T-helper 9 cell (primary cell): ENCODE measurements around the gene ZNF652.

ENCODE experiments used
- DNase-seq: peaks from one replicate; pipeline ENCODE4 v3.0.0-alpha.2; 2020

ZNF652 gene

DNA sequence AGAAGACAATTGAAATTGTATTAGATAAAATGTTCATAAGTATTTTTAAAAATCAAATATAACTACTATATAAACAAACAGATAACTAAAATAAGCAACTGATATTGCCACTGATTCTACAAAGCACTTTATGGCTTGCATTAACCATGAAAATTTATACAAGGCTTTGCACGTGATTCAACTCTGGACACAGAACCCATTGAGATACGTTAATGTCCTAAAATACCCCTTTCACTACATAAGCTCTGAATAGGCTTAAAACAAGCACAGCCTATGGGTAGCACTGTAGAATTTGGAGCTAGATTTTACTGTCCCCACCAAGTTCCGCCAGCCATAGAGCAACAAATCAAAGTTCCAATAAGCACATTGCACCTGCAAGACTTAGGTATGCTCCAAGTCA is 4.5 kb downstream of the ZNF652 start:
- no peak for DNase-seq

DNA sequence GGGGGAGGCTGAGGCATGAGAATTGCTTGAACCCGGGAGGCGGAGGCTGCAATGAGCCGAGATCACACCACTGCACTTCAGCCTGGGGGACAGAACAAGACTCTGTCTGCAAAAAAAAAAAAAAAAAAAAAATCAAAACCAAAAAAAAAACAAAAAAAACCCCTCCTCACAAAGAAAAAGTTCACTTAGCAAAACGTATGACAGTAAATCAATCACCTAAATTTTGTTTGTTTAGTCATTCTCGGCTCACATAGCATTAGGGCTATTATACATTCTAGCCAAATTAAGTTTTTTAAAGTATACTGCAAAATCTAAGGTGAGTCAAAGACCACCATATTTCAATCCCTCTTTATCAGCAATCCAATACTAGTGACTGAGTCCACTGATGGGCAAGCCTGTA is 5.7 kb downstream of the ZNF652 start:
- DNase-seq = no peak

DNA sequence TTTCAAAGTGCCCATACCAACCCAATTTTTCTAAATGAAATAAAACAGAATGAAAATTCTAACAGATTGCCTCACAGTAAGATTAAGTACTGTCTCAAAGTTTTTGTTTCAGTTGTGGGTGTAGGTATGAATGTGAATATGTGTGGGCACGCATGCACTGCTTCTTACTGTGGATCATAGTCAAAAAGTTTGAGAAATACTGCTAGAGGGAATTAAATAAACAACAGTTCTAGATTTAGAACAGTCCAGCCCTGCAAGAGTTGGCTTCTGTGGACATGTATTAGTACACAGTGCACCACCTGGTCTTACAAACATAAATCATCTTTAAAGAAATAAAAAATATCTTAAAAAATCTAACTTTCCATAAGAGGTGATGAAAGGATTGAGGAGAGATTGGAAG is 8.4 kb downstream of the ZNF652 start:
- DNase-seq = no peak

DNA sequence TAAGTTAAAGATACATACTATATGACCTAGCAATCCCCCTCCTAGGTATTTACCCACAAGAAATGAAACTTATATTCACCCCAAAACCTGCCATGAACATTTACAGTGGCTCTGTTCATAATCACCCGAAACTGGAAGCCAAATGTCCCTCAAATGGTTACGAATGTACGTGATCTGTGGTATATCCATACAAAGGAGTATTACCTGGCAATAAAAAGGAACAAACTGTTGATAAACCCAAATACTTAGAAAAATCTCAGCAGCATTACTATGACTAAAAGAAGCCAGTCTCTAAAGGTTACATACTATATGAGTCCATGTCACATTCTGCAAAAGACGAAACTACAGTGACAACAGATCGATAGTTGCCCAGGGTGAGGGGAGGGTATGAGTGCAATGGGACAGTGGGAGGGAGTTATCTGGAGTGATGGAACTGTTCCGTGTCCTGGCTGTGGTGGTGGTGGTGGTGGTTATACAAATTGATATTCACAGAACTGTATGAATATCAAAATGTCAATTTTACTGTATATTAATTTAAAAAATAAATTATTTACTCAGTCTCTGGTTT is 9.4 kb downstream of the ZNF652 start:
- DNase-seq = no peak

DNA sequence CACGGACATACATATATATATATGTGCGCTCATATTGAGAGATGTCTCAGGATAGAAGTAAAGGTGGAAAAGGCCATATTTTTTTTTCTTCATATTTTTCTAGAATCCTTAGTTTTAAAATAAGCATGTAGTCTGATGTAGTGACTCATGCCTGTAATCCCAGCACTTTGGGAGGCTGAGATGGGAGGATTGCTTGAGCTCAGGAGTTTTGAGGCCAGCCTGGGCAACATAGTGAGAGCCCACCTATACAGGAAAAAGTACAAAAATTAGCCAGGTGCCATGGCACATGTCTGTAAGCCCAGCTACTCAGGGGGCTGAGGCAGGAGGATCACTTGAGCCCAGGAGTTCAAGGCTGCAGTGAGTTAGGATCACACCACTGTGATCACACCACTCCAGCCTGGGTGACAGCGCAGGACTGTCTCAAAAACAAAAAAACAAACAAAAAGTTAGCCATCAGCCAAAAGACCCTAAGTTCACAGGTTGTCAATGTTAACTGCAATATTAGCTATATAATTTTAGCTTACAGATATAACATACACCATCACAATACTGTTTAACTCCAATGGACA is 10.4 kb downstream of the ZNF652 start:
- DNase-seq = no peak

DNA sequence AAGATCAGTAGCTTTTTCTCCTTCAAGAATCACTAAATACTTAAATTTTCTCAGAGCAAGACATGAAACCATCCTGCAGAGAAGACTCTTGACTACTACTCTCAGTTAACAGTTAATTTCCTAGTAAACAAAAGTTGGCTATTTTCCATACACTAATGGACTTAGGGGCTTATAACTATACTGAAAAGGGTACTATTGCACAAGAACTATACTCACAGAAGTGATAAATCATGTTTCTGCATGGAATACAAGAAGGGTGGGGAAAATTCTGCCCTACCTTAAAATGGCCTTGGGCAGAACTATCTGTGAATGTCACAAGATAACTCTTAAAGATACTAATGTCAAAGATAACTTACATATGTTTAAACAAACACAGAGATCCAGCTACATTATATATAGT is 12.5 kb downstream of the ZNF652 start:
- DNase-seq = no peak

DNA sequence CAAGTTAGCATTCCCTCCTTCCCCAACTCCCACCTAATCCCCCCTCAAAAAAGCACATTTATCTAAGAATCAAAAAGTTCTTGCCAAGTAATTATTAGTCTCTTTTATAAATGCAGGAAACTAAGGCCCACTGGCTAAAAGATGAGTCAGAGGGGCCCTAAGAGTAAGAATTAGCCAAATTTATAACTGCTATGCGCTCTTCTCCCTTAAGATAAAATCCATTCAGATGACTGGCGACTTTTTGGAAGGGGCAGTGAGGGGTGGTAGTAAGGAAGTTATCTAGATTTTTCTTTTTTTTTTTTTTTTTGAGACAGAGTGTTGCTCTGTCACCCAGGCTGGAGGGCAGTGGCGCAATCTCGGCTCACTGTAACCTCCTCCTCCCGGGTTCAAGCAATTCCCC is 17.1 kb downstream of the ZNF652 start:
- DNase-seq = no peak

DNA sequence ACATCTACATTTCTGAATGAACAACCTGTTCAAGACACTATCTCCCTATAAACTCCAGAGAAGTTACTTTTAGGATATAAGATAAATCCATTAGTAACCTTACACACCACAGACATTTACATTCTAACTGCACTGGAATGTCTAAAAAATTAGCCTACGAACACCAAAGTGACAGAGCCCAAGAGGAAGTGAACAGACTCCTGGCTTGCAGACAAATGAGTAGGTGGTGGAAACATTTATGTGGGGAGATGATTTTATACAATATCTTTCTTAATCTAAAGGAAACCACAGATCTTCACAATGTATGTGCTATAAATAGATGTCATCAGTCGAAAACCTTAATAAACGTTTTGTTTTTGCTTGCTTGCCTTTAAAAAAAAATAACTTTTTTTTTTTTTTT is 18.8 kb downstream of the ZNF652 start:
- DNase-seq = no peak

DNA sequence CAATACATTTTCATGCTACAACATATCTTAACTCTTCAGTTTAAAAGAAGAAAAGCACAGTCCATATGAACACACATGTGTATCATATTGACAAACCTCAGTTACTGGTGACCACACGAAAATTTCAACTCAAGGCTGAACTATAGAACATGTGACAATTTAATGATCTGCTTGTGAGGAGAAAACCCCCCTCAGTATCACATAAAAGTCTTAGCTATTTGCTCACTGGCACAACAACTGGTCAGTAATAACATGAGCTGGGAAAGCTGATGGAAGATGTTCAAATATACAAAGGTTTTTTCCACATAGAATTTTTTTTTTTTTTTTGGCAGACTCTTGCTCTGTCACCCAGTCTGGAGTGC is 19.5 kb downstream of the ZNF652 start:
- no peak for DNase-seq

DNA sequence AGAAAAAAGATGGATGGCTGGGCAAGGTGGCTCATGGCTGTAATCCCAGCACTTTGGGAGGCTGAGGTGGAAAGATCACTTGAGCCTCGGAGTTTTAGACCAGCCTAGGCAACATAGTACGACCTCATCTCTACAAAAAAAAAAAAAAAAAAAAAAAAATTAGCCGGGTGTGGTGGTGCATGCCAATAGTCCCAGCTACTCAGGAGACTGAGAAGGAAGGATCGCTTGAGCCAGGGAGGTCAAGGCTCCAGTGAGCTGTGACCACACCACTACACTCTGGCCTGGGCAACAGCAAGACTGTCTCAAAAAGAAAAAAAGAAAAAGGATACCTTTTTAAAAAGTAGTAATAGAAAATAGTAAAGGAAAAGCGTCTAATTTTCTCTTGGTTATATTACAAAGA is 20.7 kb downstream of the ZNF652 start:
- DNase-seq = no peak

DNA sequence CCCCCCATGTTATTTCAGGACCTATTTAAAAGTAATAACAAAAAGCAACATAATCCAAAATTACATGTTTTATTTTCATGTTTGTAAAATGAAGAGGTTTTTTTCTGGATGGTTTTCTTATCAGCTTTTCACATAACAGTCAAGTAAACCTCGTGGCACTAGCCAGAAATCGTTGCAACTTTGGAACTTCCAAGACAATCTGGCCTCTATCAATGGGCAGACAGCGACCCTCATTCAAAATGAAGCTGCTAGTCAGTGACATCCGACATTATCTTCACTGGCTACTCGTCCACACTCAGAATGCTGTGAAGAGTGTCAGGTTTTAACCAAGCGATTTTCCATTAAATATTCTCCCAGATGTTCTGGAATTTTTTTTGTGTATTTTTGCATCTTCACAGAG is 22.7 kb downstream of the ZNF652 start:
- no peak for DNase-seq

DNA sequence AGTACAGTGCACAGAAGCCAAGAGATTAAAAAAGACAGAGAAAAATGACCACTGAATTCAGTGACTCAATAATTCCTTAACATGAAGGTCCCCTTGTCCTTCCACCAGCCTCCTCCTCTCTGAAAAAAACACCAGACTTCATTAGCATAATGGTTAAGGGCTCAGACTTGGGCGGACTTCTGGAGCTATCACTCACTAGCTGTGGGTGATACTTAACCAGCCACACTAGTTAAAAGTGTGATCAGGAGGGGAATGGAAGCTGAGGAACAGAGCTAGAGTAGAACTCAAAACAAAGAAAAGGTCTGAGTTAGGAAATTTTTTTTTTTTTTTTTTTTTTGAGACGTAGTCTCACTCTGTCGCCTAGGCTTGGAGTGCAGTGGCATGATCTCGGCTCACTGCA is 23.2 kb downstream of the ZNF652 start:
- DNase-seq = no peak

DNA sequence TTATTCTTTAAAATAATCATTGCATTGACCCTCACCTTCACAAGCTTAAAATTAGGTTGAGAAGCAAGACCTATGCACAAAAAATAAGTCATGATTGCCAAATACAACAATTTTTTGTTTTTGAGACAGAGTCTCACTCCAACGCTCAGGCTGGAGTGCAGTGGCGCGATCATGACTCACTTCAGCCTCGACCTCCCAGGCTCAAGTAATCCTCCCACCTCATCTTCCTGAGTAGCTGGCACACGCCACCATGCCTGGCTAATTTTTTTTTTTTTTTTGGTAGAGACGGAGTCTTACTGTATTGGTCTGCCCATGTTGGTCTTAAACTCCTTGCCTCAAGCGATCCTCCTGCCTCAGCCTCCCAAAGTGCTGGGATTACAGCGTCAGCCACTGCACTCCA is 24.2 kb downstream of the ZNF652 start:
- DNase-seq = no peak

DNA sequence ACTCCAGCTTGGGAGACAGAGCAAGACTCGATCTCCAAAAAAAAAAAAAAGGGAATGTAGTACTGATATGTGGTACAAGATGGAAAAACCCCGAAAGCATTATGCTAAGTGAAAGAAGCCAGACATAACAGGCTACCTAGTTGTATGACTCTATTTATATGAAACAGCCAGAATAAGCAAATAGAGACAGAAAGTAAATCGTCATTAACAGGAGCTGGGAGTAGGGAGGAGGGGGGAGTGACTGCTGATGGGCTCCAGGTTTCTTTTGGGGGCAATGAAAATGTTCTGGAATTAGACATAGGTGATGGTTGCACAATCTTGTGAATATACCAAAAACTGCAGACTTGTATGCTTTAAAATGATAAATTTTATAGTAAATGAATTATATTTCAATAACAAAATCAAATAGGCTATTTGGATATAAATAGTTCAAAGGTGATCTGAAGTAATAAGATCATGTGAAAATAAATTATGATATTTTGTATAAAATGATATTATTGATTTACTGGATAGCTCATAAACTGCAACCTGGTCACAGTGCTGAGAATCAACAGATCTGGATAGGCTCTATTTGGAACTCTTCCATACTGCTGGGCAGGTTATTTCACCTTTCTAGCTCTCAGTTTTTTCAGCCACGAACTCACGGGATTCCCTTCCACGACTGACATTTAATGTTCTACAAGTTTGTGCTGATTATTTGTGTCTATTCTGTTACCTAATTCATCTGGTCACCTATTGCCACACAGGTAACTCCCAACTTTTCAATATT is 27.1 kb downstream of the ZNF652 start:
- DNase-seq = no peak

DNA sequence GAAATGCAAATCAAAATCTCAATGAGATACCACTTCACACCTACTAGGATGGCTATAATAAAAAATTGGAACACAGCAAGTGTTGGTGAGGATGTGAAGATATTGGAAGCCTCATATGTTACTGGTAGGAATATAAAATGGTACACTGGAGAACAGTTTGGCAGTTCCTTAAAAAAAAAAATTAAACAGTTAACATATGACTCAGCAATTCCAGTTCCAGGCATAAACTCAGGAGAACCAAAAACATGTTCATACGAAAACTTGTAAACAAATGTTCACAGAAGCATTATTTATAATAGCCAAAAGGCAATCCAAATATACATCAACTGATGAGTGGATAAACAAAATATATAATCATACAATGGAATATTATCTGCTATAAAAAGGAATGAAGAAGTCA is 28.2 kb downstream of the ZNF652 start:
- no peak for DNase-seq

DNA sequence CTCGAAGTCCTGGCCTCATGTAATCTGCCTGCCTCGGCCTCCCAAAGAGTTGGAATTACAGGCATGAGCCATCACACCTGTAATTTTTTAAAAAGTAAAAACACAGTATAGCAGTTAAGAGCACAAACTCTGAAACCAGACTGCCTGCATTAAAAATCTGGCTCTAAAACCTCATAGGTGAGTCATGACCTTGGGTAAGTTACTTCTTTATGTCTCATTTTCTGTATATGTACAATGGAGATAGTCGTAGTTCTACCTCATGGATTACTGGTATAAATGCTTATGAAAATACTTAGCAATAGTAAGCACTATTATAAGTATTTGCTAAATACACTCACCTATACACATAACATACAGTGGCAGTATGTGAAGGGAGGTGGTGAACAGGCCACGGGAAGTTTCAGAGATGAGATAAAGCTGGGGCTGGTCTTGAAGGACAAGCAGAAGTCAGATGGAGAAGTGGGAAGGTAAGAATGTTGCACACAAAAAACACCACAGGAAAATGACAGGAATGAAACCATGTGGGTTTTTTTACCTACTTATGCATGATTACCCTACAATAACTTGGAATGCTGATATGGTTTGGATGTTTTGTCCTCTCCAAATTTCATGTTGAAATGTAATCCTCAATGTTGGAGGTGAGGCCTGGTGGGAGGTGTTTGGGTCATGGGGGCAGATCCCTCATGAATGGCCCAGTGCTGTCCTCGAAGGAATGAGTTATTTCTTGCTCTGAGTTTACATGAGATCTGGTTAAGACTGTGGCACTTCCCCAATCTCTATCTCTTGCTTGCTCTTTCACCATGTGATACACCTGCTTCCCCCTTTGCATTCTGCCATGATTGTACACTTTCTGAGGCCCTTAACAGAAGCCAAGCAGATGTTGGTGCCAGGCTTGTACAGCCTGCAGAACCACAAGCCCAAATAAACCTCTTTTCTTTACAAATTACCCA is 33.9 kb downstream of the ZNF652 start:
- no peak for DNase-seq

DNA sequence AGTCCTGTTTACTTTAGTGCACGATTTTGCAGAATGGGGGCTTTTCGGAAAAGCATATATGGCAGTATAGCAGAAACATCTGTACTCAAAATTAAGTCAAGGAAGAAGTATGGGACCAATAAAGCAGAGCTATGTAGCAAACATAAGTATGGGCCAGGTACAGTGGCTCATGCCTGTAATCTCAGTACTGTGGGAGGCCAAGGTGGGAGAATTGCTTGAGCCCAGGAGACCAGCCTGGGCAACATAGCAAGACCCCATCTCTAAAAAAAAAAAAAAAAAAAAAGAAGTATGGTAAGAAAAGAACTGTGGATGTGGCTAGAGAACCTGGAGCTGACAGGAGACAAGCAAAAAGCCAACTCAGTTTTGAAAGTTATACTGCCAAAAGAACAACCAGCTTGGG is 36.1 kb downstream of the ZNF652 start:
- no peak for DNase-seq

DNA sequence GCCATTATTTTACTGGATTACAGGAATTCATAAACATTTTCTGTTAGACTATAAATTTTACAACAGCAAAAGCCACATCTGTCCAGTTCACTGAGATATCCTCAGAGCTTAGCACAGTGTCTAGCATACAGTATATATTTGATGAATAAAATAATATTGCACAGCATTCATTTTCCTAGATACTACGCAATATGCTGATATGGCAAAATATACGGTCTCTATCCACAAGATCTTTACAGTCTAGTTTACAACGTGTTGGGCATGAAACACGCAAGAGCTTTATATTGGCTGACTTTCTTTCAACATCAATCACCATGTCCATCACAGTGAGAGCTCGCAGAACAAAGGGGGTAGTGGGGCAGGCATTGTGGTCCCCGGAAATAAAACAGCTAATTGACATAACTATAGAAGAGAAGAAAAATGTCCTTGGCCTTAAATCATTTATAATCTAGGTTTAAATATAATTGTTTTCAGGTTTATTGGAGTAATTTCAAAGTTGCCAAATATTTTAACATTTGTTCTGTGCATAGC is 43.5 kb downstream of the ZNF652 start:
- no peak for DNase-seq

DNA sequence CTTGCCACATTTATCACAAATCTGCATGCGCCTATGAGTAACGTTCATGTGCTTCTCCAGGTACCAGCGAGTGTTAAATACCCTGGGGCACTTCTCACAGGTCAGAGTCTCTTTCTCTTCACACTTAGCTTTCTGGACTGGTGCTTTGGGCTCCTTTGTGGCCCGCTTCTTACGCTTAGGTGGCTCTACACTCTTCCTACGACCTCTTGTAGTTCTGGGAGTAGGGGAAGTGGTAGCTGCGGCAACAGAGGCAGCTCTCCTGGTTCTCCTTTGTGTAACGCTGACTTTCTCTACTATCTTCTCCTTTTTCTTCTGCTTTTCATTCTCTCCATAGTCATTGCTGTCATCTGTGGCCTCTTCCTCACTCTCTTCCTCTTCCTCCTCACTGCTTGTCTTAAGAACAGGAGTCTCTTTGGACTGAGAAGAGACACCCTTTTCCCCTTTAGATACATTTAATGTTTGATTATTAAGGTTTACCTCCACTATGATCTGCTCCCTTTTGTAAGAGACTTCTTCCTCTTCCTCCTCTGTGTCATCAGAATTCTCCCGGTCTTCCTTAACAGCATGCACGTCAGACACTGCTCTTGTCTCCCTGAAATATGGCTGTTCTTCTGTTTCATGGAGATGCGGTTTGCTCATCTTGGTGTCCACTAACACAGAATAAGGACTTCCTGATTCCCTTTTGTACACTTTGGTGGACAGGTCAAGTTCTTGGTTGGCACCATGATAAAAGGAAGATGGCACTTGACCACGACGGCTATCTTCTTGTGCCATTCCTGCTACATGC is 45.0 kb downstream of the ZNF652 start:
- DNase-seq = no peak

DNA sequence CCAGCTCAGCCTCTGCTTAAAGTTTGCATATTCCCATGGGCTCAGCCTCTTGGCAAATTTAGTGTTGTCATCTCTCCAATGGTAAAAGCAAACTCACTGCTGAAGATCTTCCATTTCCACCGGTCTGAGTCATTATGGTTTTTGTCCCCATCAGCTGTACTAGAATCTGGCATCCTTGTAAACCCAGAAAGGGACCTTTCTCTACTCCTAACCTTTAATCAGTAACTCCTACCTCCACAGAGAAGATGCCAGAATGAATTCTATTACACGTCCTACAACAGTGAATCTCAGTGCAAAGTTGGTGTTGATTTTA is 45.8 kb downstream of the ZNF652 start:
- no peak for DNase-seq

DNA sequence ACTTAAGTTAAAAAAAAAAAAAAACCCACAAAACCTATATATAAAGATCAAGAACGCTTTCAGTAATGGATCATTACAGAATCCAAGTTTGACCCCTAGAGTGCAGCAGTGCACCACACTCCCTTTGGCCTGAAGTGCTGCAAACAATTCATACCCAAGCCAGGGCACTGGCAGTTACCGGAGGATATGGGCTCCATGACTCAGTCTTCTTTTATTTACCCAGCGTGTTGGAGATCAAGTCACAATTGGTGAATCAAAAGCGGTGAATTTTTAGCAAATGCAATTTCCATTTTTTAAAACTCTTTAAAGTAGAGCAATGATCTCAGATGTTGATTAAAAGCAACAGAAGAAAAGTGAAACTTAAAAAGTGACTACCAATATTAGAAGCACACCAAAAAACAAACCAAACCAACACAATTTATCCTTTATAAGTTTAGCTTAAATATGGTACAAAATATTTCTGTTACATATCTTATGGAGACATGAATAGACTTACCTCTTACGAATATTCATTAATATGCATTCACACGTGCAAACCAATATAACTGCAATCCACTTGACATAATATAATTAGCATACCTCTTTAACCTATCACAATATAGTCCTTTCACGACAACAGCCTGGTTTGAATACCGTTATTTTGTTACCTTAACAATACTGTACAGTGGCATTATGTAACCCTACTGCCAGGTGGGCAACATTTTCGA is 46.3 kb downstream of the ZNF652 start:
- DNase-seq = peak; percentile 62

DNA sequence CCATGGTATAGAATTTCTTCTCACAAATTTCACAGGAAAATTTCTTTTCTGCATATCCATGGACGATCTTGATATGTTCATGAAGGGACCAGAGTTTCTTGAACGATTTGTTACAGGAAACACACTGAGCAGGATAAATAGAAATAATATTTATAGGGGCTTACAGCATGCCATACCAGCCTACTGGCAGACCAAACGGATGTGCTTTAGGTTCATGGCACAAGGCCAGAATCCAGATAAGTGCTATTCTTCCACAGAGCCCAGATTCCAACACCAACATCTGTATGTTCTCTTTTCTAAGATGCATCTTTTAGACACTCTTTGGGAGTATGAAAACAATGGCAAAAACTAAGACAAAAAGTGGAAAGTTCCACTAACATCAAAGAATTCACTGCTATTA is 49.3 kb downstream of the ZNF652 start:
- DNase-seq = no peak
